Ammon's horn (tissue), 1 donor: ENCODE data around the gene GPC3.

ENCODE experiments used
- DNase-seq: peaks from one replicate; pipeline ENCODE4 v3.0.0-alpha.2; 2016; ENCODE audit warnings: low spot score

The GPC3 gene

GRCh38 chrX:133884430-133885394, 100.7 kb downstream of the GPC3 start:
- no peak for DNase-seq

GRCh38 chrX:133881893-133882292, 103.5 kb downstream of the GPC3 start:
- no peak for DNase-seq

- no peak for DNase-seq
These were observed 104.4 kb downstream of the GPC3 start for GRCh38 chrX:133881007-133881406.

GRCh38 chrX:133880032-133880443, 105.4 kb downstream of the GPC3 start:
- no peak for DNase-seq

GRCh38 chrX:133878710-133879109, 106.7 kb downstream of the GPC3 start:
- no peak for DNase-seq

GRCh38 chrX:133876646-133877045, 108.7 kb downstream of the GPC3 start:
- no peak for DNase-seq

GRCh38 chrX:133869270-133869669, 116.1 kb downstream of the GPC3 start:
- no peak for DNase-seq

- DNase-seq: no peak
These were observed 116.7 kb downstream of the GPC3 start for GRCh38 chrX:133868682-133869081.

- no peak for DNase-seq
These were observed 117.1 kb downstream of the GPC3 start for GRCh38 chrX:133868250-133868649.

GRCh38 chrX:133865761-133866471, 119.5 kb downstream of the GPC3 start:
- no peak for DNase-seq

GRCh38 chrX:133864236-133864635, 121.2 kb downstream of the GPC3 start:
- no peak for DNase-seq

GRCh38 chrX:133859860-133860259, 125.5 kb downstream of the GPC3 start:
- no peak for DNase-seq

GRCh38 chrX:133859336-133859735, 126.1 kb downstream of the GPC3 start:
- DNase-seq: no peak

- DNase-seq: no peak
These were observed 127.6 kb downstream of the GPC3 start for GRCh38 chrX:133857640-133858269.

GRCh38 chrX:133856819-133857218, 128.6 kb downstream of the GPC3 start:
- no peak for DNase-seq

- DNase-seq: no peak
These were observed 131.1 kb downstream of the GPC3 start for GRCh38 chrX:133854290-133854689.

GRCh38 chrX:133852837-133853356, 132.5 kb downstream of the GPC3 start:
- DNase-seq: no peak

GRCh38 chrX:133852401-133852800, 133.0 kb downstream of the GPC3 start:
- no peak for DNase-seq

- no peak for DNase-seq
These were observed 135.0 kb downstream of the GPC3 start for GRCh38 chrX:133850399-133850798.

- no peak for DNase-seq
These were observed 135.7 kb downstream of the GPC3 start for GRCh38 chrX:133849676-133850075.

- no peak for DNase-seq
These were observed 137.9 kb downstream of the GPC3 start for GRCh38 chrX:133847340-133847994.

- no peak for DNase-seq
These were observed 139.1 kb downstream of the GPC3 start for GRCh38 chrX:133846311-133846710.
